Measurements from ENCODE around the gene SYNE4. TPM values are rescaled to one million over a fixed set of nuclear protein-coding genes. Genes with fewer than 3 reads are reported as not detected.

SYNE4 gene
- total and polyA plus RNA-seq, 9 of the 15 experiments (the other 6 are each of a cell fraction or from before 2014, with no cell fraction given), result 0.03 to 0.65 (median 0.29) TPM

DNA sequence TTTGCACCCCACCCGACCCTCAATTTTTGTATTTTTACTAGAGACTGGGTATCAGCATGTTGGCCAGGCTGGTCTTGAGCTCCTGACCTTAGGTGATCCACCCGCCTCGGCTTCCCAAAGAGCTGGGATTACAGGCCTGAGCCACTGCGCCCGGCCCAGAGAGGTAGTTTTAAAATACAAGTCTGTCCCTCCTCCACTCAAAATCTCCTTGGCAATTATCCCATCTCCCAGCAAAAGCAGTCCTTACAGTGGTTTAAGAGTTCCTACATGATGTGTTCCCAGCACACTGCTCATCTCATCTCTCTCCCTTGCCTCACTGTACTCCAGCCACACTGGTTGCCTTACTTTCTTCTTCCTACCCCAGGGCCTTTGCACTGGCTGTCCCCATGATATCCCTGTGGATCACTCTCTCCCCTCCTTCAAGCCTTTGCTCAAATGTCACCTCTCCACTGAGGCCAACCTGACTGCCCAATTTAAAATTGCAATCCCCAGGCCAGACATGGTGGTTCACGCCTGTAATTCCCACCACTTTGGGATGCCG is 48.1 kb downstream of the SYNE4 start (continued):
- TF ChIP-seq, protein P1, sequence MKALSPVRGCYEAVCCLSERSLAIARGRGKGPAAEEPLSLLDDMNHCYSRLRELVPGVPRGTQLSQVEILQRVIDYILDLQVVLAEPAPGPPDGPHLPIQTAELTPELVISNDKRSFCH (CRISPR knock-in tag; IDR thresholded peaks at IDR 0.05), result no peak
- TF ChIP-seq, protein P1 (tag; IDR thresholded peaks at IDR 0.05), result no peak
- TF ChIP-seq HDAC2 (IDR thresholded peaks at IDR 0.05), result no peak
- 0 out of 2 replicates have a peak, but pooled peaks have one; percentile 32 for TF ChIP-seq BCOR (IDR thresholded peaks at IDR 0.05)
- TF ChIP-seq HSF4 (CRISPR knock-in tag; IDR thresholded peaks at IDR 0.05; ENCODE audit: borderline replicate concordance), result no peak
- TF ChIP-seq RBM25 (IDR thresholded peaks at IDR 0.05; ENCODE audit: low read depth, low read length, severe bottlenecking), result peak; percentile 57
- TF ChIP-seq KAT7 (CRISPR knock-in tag; IDR thresholded peaks at IDR 0.05; ENCODE audit: borderline replicate concordance), result no peak
- no peak for TF ChIP-seq BRF1 (IDR thresholded peaks at IDR 0.05; ENCODE audit: borderline replicate concordance, extremely low read depth, insufficient read length)
- no peak for TF ChIP-seq DMBX1 (CRISPR knock-in tag; IDR thresholded peaks at IDR 0.05; ENCODE audit: borderline replicate concordance)

DNA sequence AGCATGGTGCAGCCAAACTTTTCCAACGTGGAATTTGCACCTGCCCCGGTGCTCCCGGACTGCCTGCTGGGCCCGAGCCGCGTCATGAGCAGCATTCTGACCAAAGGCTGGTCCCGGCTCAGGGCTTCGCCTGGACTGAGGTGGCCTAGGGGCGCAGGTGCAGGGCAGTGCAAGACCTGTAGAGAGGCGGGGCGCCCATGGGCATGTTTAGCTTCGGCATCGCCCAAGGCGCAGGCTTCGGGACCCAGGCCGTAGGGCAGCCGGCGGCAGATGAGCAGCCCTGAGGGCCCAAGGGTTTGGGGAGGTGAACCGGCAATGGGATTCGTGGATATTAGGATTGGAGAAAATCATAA is 48.7 kb downstream of the SYNE4 start:
- H3K27ac ChIP-seq (ENCODE audit: extremely low read depth, low read depth, low read length), result no peak overlapping the region
- FAIRE-seq (no peak), DNase-seq (ENCODE audit: extremely low read depth in 1 of 4, low spot score in 3 of 4) (no peak), ATAC-seq (no peak)
- BruUV-seq (replicated peaks), result no TSS peak
- H3K4me2 ChIP-seq (ENCODE audit: insufficient read depth, low read length), result no peak overlapping the region
- H2AFZ ChIP-seq (ENCODE audit: low read depth, low read length), result no peak overlapping the region
- no peak overlapping the region for H3K9ac ChIP-seq (ENCODE audit: insufficient read depth in 1 of 2, low read depth in 2 of 2, low read length in 2 of 2)
- no peaks in the 10 kb centered on the region for H3K79me2 ChIP-seq (ENCODE audit: control insufficient read depth, insufficient read depth, low read length)
- no peak overlapping the region for H3K4me3 ChIP-seq
- H3K36me3 ChIP-seq (ENCODE audit: control insufficient read depth, insufficient read depth, low read length), result no peaks in the 10 kb centered on the region
- H3K9me1 ChIP-seq (ENCODE audit: control insufficient read depth, insufficient read depth, low read length), result no peaks in the 10 kb centered on the region
- H3K27me3 ChIP-seq (ENCODE audit: control insufficient read depth in 2 of 2, insufficient read depth in 2 of 2, low read length in 2 of 2), result peaks cover 30 to 42% of the 10 kb centered on the region in 2 experiments; a peak in 3 of 5 replicates
- POLR2A ChIA-PET, result interaction anchor here (0.7 kb wide), 1 partner anchor 135 kb away, joined by 3 read pairs; no protein-coding TSS in a partner anchor
- in situ Hi-C loops (cut with MboI), result no loop called here
- 24% methylated on average over 17 of the region's 20 CpGs for WGBS (ENCODE audit: insufficient coverage, low coverage, missing lambda C conversion rate)
- no peaks in the 10 kb centered on the region for H3K9me3 ChIP-seq (replicated peaks; ENCODE audit: control insufficient read depth, insufficient read depth, low read depth, low read length)
- no peaks in the 10 kb centered on the region for H4K20me1 ChIP-seq (replicated peaks; ENCODE audit: control insufficient read depth, insufficient read depth, low read length)
- intact Hi-C loops (cut with micrococcal nuclease), result no loop called here
- CTCF ChIA-PET (ENCODE audit: low intra/inter-chr PET ratio), result no interaction called here
- H3K4me1 ChIP-seq (replicated peaks in 1 of 2; ENCODE audit: control insufficient read depth in 2 of 2, insufficient read depth in 2 of 2, low read length in 2 of 2), result peaks cover 0 to 14% of the 10 kb centered on the region in 2 experiments; a peak in 2 of 5 replicates
- TF ChIP-seq ZFX (CRISPR knock-in tag; IDR thresholded peaks at IDR 0.05), result no peak
- no peak for TF ChIP-seq ATF7 (IDR thresholded peaks at IDR 0.05)
- TF ChIP-seq SIX5 (IDR thresholded peaks at IDR 0.05; ENCODE audit: borderline replicate concordance in 1 of 2, insufficient read depth in 1 of 2, low read depth in 1 of 2, low read length in 2 of 2), result no peak
- TF ChIP-seq ZNF224 (CRISPR knock-in tag; IDR thresholded peaks at IDR 0.05), result no peak
- TF ChIP-seq, protein P2, sequence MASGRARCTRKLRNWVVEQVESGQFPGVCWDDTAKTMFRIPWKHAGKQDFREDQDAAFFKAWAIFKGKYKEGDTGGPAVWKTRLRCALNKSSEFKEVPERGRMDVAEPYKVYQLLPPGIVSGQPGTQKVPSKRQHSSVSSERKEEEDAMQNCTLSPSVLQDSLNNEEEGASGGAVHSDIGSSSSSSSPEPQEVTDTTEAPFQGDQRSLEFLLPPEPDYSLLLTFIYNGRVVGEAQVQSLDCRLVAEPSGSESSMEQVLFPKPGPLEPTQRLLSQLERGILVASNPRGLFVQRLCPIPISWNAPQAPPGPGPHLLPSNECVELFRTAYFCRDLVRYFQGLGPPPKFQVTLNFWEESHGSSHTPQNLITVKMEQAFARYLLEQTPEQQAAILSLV (tag; IDR thresholded peaks at IDR 0.05), result no peak
- TF ChIP-seq ZNF217 (CRISPR knock-in tag; IDR thresholded peaks at IDR 0.05), result no peak
- TF ChIP-seq HOXB6 (CRISPR knock-in tag; IDR thresholded peaks at IDR 0.05; ENCODE audit: borderline replicate concordance), result no peak
- TF ChIP-seq TEAD2 (tag; IDR thresholded peaks at IDR 0.05), result no peak
- TF ChIP-seq TAF7 (tag; IDR thresholded peaks at IDR 0.05), result no peak
- no peak for TF ChIP-seq ZC3H4 (CRISPR knock-in tag; IDR thresholded peaks at IDR 0.05; ENCODE audit: borderline replicate concordance)
- TF ChIP-seq NFIX (CRISPR knock-in tag; IDR thresholded peaks at IDR 0.05; ENCODE audit: low read depth), result no peak
- TF ChIP-seq ZNF75A (CRISPR knock-in tag; IDR thresholded peaks at IDR 0.05), result no peak
- TF ChIP-seq ZNF41 (CRISPR knock-in tag; conservative IDR thresholded peaks at IDR 0.05), result no peak

All from K562 (cell line).